ENCODE results near the gene TTC39B. TPM values are rescaled to one million over a fixed set of nuclear protein-coding genes. Genes with fewer than 3 reads are reported as not detected.

The TTC39B gene
- total RNA-seq, 1 donor from 2014 or later, result 7.0 TPM

GRCh38 chr9:15231788-15232635 is 75.0 kb downstream of the TTC39B start:
- H3K4me2 ChIP-seq (ENCODE audit: low read length), result no peak overlapping the region
- H3K9ac ChIP-seq (ENCODE audit: low read length), result no peak overlapping the region
- peaks cover 14% of the 10 kb centered on the region for H3K36me3 Mint-ChIP-seq (ENCODE audit: low read depth, unreplicated experiment)
- peaks cover 3% of the 10 kb centered on the region for H3K9me3 Mint-ChIP-seq (ENCODE audit: unreplicated experiment)
- no peak overlapping the region for H3K4me3 Mint-ChIP-seq (ENCODE audit: unreplicated experiment)
- H3K27me3 ChIP-seq (ENCODE audit: insufficient read depth, low read length), result no peaks in the 10 kb centered on the region
- no peaks in the 10 kb centered on the region for H3K36me3 ChIP-seq (ENCODE audit: insufficient read depth, low read length)
- no peak overlapping the region for H2AFZ ChIP-seq (ENCODE audit: low read depth, low read length)
- H3K9me3 ChIP-seq (ENCODE audit: insufficient read depth, low read depth, low read length), result no peaks in the 10 kb centered on the region
- no peaks in the 10 kb centered on the region for H3K79me2 ChIP-seq (ENCODE audit: insufficient read depth, low read length)
- no peaks in the 10 kb centered on the region for H4K20me1 ChIP-seq (ENCODE audit: insufficient read depth, low read length)
- FAIRE-seq (no peak), DNase-seq (ENCODE audit: low read depth) (peak; percentile 14)
- no peaks in the 10 kb centered on the region for H3K4me1 Mint-ChIP-seq (ENCODE audit: low read depth, unreplicated experiment)
- H3K27ac ChIP-seq (ENCODE audit: low read depth, low read length), result no peak overlapping the region
- no peak overlapping the region for H3K4me3 ChIP-seq (ENCODE audit: insufficient read depth, low read depth, low read length)
- no peaks in the 10 kb centered on the region for H3K27me3 Mint-ChIP-seq (ENCODE audit: low read depth, unreplicated experiment)
- TF ChIP-seq CTCF (IDR thresholded peaks at IDR 0.05; ENCODE audit: insufficient read depth, low read depth, low read length), result peak; percentile 24
- no peak for TF ChIP-seq EZH2 (IDR thresholded peaks at IDR 0.05; ENCODE audit: insufficient read depth, low read length)
- H3K4me1 ChIP-seq (ENCODE audit: insufficient read depth, low read length), result no peaks in the 10 kb centered on the region
- no peak overlapping the region for H3K27ac Mint-ChIP-seq (ENCODE audit: unreplicated experiment)

GRCh38 chr9:15229409-15229808 is 77.6 kb downstream of the TTC39B start:
- no peak overlapping the region for H2AFZ ChIP-seq (ENCODE audit: low read depth, low read length)
- H3K9ac ChIP-seq (ENCODE audit: low read length), result no peak overlapping the region
- H3K27ac ChIP-seq (ENCODE audit: low read depth, low read length), result no peak overlapping the region
- H3K79me2 ChIP-seq (ENCODE audit: insufficient read depth, low read length), result no peaks in the 10 kb centered on the region
- H3K36me3 ChIP-seq (ENCODE audit: insufficient read depth, low read length), result no peaks in the 10 kb centered on the region
- Mint-ChIP-seq H3K4me1 (ENCODE audit: low read depth, unreplicated experiment) (no peaks in the 10 kb centered on the region), H3K27me3 (ENCODE audit: low read depth, unreplicated experiment) (no peaks in the 10 kb centered on the region), H3K4me3 (ENCODE audit: unreplicated experiment) (no peak overlapping the region), H3K9me3 (ENCODE audit: unreplicated experiment) (peaks cover 3% of the 10 kb centered on the region), H3K27ac (ENCODE audit: unreplicated experiment) (no peak overlapping the region), H3K36me3 (ENCODE audit: low read depth, unreplicated experiment) (peaks cover 11% of the 10 kb centered on the region)
- H4K20me1 ChIP-seq (ENCODE audit: insufficient read depth, low read length), result no peaks in the 10 kb centered on the region
- FAIRE-seq (no peak), DNase-seq (ENCODE audit: low read depth) (no peak)
- TF ChIP-seq EZH2 (IDR thresholded peaks at IDR 0.05; ENCODE audit: insufficient read depth, low read length) (no peak), CTCF (IDR thresholded peaks at IDR 0.05; ENCODE audit: insufficient read depth, low read depth, low read length) (no peak)
- H3K9me3 ChIP-seq (ENCODE audit: insufficient read depth, low read depth, low read length), result no peaks in the 10 kb centered on the region
- no peak overlapping the region for H3K4me3 ChIP-seq (ENCODE audit: insufficient read depth, low read depth, low read length)
- no peaks in the 10 kb centered on the region for H3K4me1 ChIP-seq (ENCODE audit: insufficient read depth, low read length)
- H3K4me2 ChIP-seq (ENCODE audit: low read length), result no peak overlapping the region
- H3K27me3 ChIP-seq (ENCODE audit: insufficient read depth, low read length), result no peaks in the 10 kb centered on the region

GRCh38 chr9:15227491-15227890 is 79.5 kb downstream of the TTC39B start:
- Histone ChIP-seq H3K4me2 (ENCODE audit: low read length) (no peak overlapping the region), H2AFZ (ENCODE audit: low read depth, low read length) (no peak overlapping the region), H3K9ac (ENCODE audit: low read length) (no peak overlapping the region), H3K36me3 (ENCODE audit: insufficient read depth, low read length) (no peaks in the 10 kb centered on the region), H4K20me1 (ENCODE audit: insufficient read depth, low read length) (no peaks in the 10 kb centered on the region), H3K27me3 (ENCODE audit: insufficient read depth, low read length) (no peaks in the 10 kb centered on the region), H3K4me3 (ENCODE audit: insufficient read depth, low read depth, low read length) (no peak overlapping the region), H3K79me2 (ENCODE audit: insufficient read depth, low read length) (no peaks in the 10 kb centered on the region), H3K9me3 (ENCODE audit: insufficient read depth, low read depth, low read length) (no peaks in the 10 kb centered on the region), H3K4me1 (ENCODE audit: insufficient read depth, low read length) (no peaks in the 10 kb centered on the region), H3K27ac (ENCODE audit: low read depth, low read length) (no peak overlapping the region)
- Mint-ChIP-seq H3K27ac (ENCODE audit: unreplicated experiment) (no peak overlapping the region), H3K36me3 (ENCODE audit: low read depth, unreplicated experiment) (peaks cover 5% of the 10 kb centered on the region), H3K27me3 (ENCODE audit: low read depth, unreplicated experiment) (no peaks in the 10 kb centered on the region), H3K4me1 (ENCODE audit: low read depth, unreplicated experiment) (no peaks in the 10 kb centered on the region), H3K9me3 (ENCODE audit: unreplicated experiment) (peaks cover 3% of the 10 kb centered on the region), H3K4me3 (ENCODE audit: unreplicated experiment) (no peak overlapping the region)
- no peak for DNase-seq (ENCODE audit: low read depth)
- FAIRE-seq, result no peak
- TF ChIP-seq EZH2 (IDR thresholded peaks at IDR 0.05; ENCODE audit: insufficient read depth, low read length) (no peak), CTCF (IDR thresholded peaks at IDR 0.05; ENCODE audit: insufficient read depth, low read depth, low read length) (no peak)
